Occipital lobe (tissue), 3 donors: ENCODE results near the gene TTC28. TPM values are rescaled to one million over a fixed set of nuclear protein-coding genes. Genes with fewer than 3 reads are reported as not detected.

Experiments used
- DNase-seq: peaks from one replicate; lab custom pipeline; 2025; lab: John Stamatoyannopoulos, UW
- small RNA-seq: library from RNA; depleted of rRNA; stranded (forward); fragments of <200 nt; gene quantifications from one replicate; pipeline ENCODE3, GENCODE V24; 2014
- total RNA-seq: library from RNA; depleted of rRNA; stranded (reverse); fragments of >200 nt; gene quantifications from one replicate; pipeline ENCODE4 v1.2.3, GENCODE V29; 2014

Gene TTC28
- total RNA-seq, 1 donor from 2014 or later = 157 TPM

DNA sequence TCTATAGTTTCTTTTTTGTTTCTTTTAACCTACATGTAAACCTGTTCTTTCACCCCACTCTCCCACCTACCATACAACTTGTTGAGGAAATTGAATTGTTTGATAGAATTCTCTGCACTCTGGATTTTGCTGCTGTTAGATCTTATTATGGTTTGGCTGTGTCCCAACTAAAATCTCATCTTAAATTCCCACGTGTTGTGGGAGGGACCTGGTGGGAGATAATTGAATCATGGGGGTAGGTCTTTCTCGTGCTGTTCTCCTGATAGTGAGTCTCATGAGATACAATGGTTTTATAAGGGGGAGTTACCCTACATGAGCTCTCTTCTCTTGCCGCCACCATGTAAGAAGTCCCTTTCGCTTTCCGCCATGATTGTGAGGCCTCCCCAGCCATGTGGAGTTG lies 745.6 kb downstream of the TTC28 start:
- no peak for DNase-seq

DNA sequence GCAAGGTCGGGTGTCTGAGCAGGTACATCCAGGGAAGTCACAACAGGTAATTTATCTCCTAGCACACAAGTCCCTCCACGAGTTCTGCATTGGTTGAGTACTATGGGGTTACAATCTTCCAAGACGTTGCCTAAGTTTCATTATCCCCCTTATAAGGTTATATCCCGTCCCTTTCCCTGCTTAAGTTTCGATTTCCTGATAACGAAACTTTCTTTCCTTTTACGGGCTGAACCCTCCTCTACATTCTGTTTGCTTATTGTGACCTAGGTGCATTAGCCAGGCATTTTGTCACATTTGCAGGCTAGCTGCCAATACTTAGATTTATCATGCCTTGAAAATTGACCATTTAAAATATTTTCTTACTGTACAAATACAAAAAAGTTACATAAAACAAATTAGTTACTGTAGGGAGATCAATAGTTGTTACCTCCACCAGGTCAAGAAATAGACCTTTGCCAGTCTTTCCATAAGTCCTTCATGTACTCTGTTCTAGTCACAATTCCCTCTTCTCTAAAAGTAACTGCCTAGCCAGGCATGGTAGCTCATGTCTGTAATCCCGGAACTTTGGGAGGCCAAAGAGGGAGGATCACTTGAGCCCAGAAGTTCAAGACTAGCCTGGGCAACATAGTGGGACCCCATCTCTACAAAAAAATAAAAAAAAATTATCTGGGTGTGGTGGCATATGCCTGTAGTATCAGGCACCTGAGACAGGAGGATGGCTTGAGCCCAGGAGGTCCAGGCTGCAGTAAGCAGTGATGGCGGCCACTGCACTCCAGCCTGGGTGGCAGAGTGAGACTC lies 746.3 kb downstream of the TTC28 start:
- no peak for DNase-seq

DNA sequence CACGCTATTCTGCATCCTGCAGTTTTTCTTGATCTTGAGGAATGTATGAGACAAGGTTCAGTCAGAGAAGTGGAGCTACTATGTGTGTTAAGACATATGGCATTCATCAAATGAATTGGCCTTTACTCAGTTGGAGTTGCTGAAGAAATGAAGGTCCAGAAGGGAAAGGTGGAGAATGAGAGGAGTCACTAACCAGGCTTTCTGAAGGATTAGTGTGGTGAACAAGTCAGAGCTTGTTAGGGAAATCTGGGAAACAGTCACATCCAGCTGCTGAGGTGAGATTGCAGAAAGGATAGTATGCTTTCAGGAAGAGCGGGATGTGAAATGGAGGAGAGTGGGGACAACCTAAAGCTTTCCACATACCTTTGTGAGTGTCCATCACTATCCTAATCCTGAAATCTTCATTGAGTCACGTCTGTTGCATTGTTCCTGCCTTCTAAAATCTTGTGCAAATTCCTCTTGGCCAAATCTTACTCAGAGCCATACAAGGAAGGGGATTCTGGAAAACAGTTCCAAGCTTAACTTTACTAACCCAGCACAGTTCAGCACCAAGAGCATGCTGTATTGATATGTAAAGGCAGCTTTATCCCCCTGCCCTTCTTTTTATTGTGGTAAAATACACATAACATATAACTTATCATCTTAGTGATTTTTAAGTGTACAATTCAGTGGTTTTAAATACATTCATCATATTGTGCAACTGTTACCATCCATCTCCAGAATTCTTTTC lies 749.1 kb downstream of the TTC28 start:
- DNase-seq = no peak

Small RNA genes within 50 kb of the gene (small RNA-seq; reads per million reads assigned to genes)
- not detected for gene MIR5739
- gene RF00019 = not detected
- gene RF00150 = not detected
- not detected for gene RF02200
- gene RN7SL162P = not detected

Other genes with a start within 250 kb of the TTC28 start
- gene CHEK2, start 62.0 kb upstream of the TTC28 start, total RNA-seq = 3.0 TPM
- gene HSCB, start 62.2 kb upstream of the TTC28 start, total RNA-seq = 5.0 TPM
- 28.9 TPM for gene CCDC117, start 92.9 kb upstream of the TTC28 start, total RNA-seq
- gene XBP1, start 120.7 kb upstream of the TTC28 start, total RNA-seq = 41.3 TPM
- 8.1 TPM for gene ZNRF3, start 203.7 kb upstream of the TTC28 start, total RNA-seq